ENCODE measurements around the gene MOGAT1.
"Not testable (repeated sequence)": the region's sequence is repeated elsewhere in the genome, so short reads cannot be mapped to it uniquely, and the experiment has no call there.

MOGAT1 gene

GRCh38 chr2:222743251-222743812, 71.9 kb downstream of the MOGAT1 start:
- DNase-seq (ENCODE audit: low read depth), result peak; percentile 55

GRCh38 chr2:222745836-222746559, 74.5 kb downstream of the MOGAT1 start:
- no peak for DNase-seq (ENCODE audit: low read depth)

GRCh38 chr2:222747526-222748160, 76.2 kb downstream of the MOGAT1 start:
- DNase-seq (ENCODE audit: low read depth), result no peak

- no peak for DNase-seq (ENCODE audit: low read depth)
Measured at GRCh38 chr2:222750533-222750932, 79.1 kb downstream of the MOGAT1 start.

- DNase-seq (ENCODE audit: low read depth), result no peak
Measured at GRCh38 chr2:222751238-222751637, 79.8 kb downstream of the MOGAT1 start.

GRCh38 chr2:222751821-222752719, 80.6 kb downstream of the MOGAT1 start:
- DNase-seq (ENCODE audit: low read depth), result no peak

- DNase-seq (ENCODE audit: low read depth), result no peak
Measured at GRCh38 chr2:222752746-222753145, 81.3 kb downstream of the MOGAT1 start.

GRCh38 chr2:222753251-222753824, 81.9 kb downstream of the MOGAT1 start:
- DNase-seq (ENCODE audit: low read depth), result no peak

GRCh38 chr2:222754324-222754930, 83.0 kb downstream of the MOGAT1 start:
- DNase-seq (ENCODE audit: low read depth), result no peak

GRCh38 chr2:222755593-222755992, 84.1 kb downstream of the MOGAT1 start:
- not testable (repeated sequence) for DNase-seq (ENCODE audit: low read depth)

- peak; percentile 29 for DNase-seq (ENCODE audit: low read depth)
Measured at GRCh38 chr2:222756362-222756831, 84.9 kb downstream of the MOGAT1 start.

GRCh38 chr2:222756951-222757650, 85.6 kb downstream of the MOGAT1 start:
- DNase-seq (ENCODE audit: low read depth), result peak; percentile 89
